OCI-LY7 (cell line): ENCODE data around the gene C10orf71.

Experiments used
- EZH2phosphoT487 ChIP-seq: fragments of 200-600 bp; sonication (generic); IDR thresholded peaks from 2 replicates; pipeline ENCODE4 v1.6.1; 2018; ENCODE audit warnings: low read depth, borderline replicate concordance, mild to moderate bottlenecking, mixed run types, antibody characterized with exemption, low read length, moderate library complexity, mixed read lengths
- TF ChIP-seq, protein P1 (sequence below): fragments of 200-600 bp; sonication (generic); conservative IDR thresholded peaks from 2 replicates; pipeline ENCODE4 v1.5.1; 2014; ENCODE audit warnings: mild to moderate bottlenecking, antibody characterized with exemption, low read length, moderate library complexity, mixed read lengths

DNA sequence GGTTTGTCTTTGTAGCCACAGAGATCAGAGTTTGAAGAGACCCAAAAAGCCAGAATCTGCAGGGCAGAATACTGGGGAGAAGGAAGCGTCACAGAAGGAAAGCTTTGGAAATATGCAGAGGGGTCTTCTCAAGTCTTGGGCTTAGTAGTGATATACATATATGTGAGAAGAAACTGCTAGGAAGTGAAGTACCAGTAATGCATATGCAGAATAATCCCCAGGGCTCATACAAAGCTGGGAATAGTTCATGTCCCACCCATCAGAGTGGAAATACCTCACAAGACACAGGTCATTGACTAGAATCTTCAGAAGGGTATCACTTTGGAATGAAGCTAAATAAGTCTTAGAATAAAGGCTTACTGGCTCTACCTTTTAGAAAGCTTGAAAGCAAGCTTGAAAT is 39.6 kb downstream of the C10orf71 start:
- TF ChIP-seq, protein P1, sequence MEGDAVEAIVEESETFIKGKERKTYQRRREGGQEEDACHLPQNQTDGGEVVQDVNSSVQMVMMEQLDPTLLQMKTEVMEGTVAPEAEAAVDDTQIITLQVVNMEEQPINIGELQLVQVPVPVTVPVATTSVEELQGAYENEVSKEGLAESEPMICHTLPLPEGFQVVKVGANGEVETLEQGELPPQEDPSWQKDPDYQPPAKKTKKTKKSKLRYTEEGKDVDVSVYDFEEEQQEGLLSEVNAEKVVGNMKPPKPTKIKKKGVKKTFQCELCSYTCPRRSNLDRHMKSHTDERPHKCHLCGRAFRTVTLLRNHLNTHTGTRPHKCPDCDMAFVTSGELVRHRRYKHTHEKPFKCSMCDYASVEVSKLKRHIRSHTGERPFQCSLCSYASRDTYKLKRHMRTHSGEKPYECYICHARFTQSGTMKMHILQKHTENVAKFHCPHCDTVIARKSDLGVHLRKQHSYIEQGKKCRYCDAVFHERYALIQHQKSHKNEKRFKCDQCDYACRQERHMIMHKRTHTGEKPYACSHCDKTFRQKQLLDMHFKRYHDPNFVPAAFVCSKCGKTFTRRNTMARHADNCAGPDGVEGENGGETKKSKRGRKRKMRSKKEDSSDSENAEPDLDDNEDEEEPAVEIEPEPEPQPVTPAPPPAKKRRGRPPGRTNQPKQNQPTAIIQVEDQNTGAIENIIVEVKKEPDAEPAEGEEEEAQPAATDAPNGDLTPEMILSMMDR: no peak
- TF ChIP-seq EZH2phosphoT487: no peak
